Gastrocnemius medialis (tissue), 4 donors: Measurements from ENCODE around the gene TADA2A. TPM values are rescaled to one million over a fixed set of nuclear protein-coding genes. Genes with fewer than 3 reads are reported as not detected.
A peak's percentile ranks its signal among the peaks of the same experiment; 100 is the strongest.
"Not testable (repeated sequence)": the region's sequence is repeated elsewhere in the genome, so short reads cannot be mapped to it uniquely, and the experiment has no call there.

Experiments
- ATAC-seq, 2 donors: fragments of 150-250 bp; one replicate each; pipeline ENCODE4 v1.9.1; 2016
- DNase-seq, 2 donors: peaks; one replicate each; pipeline ENCODE4 v3.0.0-alpha.2; 2019
- H3K27ac ChIP-seq, 4 donors: fragments of 200-600 bp; sonication (generic); 1 replicate in 1 of 4; 2 replicates in 3 of 4; pipeline ENCODE4 v1.5.1; 2016 to 2018; ENCODE audit warnings: mild to moderate bottlenecking in 2 of 4, moderate library complexity in 1 of 4
- H3K27me3 ChIP-seq, 3 donors: fragments of 200-600 bp; sonication (generic) in 2 of 3; 1 replicate in 1 of 3; 2 replicates in 2 of 3; pipeline versions ENCODE4 v1.5.1 to v1.6.0; 2016 to 2019; ENCODE audit warnings: mild to moderate bottlenecking in 1 of 3, moderate library complexity in 1 of 3
- H3K36me3 ChIP-seq, 2 donors: fragments of 200-600 bp; sonication (generic) in 1 of 2; one replicate each; pipeline ENCODE4 v1.5.1; 2017 to 2018
- H3K4me1 ChIP-seq, 2 donors: fragments of 200-600 bp; sonication (generic) in 1 of 2; one replicate each; pipeline ENCODE4 v1.5.1; 2016 to 2017; ENCODE audit warnings: mild to moderate bottlenecking in 2 of 2
- H3K4me3 ChIP-seq, 4 donors: fragments of 200-600 bp; sonication (generic) in 3 of 4; 1 replicate in 1 of 4; 2 replicates in 3 of 4; pipeline ENCODE4 v1.5.1; 2016 to 2019; ENCODE audit warnings: mild to moderate bottlenecking in 2 of 4
- H3K9me3 ChIP-seq, 3 donors: fragments of 200-600 bp; sonication (generic) in 2 of 3; 1 replicate in 1 of 3; 2 replicates in 2 of 3; pipeline ENCODE4 v1.5.1; 2016 to 2019
- POLR2A ChIP-seq, 2 donors: fragments of 450-650 bp; IDR thresholded peaks; one replicate each; pipeline ENCODE4 v1.6.1; 2017; ENCODE audit warnings: antibody characterized with exemption in 2 of 2, mild to moderate bottlenecking in 2 of 2, moderate library complexity in 2 of 2
- in situ Hi-C, 4 donors: fragments of 200-750 bp; cut with MboI; loops; one replicate each; pipeline versions ENCODE4 v1.15.0 to v1.8.0; 2017; ENCODE audit warnings: low sequenced_read_pairs in 4 of 4
- intact Hi-C: fragments of 100-400 bp; cut with DNase I; formaldehyde crosslinking; loops from one replicate; pipeline ENCODE4 v1.15.1; 2023; ENCODE audit warnings: low total_unique reads
- total RNA-seq, 4 donors: library from RNA; depleted of rRNA; stranded (reverse); fragments of >200 nt; gene quantifications; one replicate each; pipeline versions ENCODE4 v1.1.0 to v1.2.3, GENCODE V29; 2016
- TF ChIP-seq, protein P1 (sequence below), 5 experiments: fragments of 450-650 bp in 3 of 5; fragments of 200-600 bp in 2 of 5; sonication (generic) in 2 of 5; IDR thresholded peaks in 4 of 5; conservative IDR thresholded peaks in 1 of 5; 1 replicate in 4 of 5; 2 replicates in 1 of 5; pipeline ENCODE4 v1.5.1; 2016 to 2019; ENCODE audit warnings: antibody characterized with exemption in 5 of 5, mild to moderate bottlenecking in 3 of 5, moderate library complexity in 3 of 5

Gene TADA2A
- total RNA-seq, 4 donors from 2014 or later, result 9.7 to 18.4 (median 14.8) TPM

DNA sequence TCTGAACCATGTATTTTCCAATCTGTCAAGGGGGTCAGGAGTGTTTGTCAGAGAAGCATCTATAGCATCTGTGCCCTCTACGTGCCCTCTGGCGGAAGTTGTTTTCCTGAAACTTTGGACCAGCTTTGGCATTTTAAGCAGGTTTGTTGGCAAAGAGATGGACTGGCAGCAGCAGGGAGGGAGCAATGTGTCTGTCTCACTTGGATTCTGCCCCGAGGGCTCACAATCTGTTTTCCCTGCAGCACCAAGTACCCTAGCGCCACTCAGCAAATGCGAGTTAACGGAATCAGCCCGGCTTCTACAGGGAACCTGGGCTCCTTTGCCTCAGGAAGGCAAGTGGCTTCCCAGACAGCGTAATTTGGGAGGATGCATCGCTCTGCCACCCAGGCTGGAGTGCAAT is 100.4 kb downstream of the TADA2A start:
- DNase-seq (no peak), ATAC-seq (no peak)
- intact Hi-C loops (no loop called here), in situ Hi-C loops (no loop called here)
- H3K36me3 ChIP-seq, result peaks cover 0 to 2% of the 10 kb centered on the region in 2 donors
- peaks cover under 1% of the 10 kb centered on the region in 2 donors for H3K4me1 ChIP-seq
- H3K4me3 ChIP-seq, result no peak overlapping the region
- no peaks in the 10 kb centered on the region for H3K9me3 ChIP-seq
- no peak overlapping the region for H3K27ac ChIP-seq
- H3K27me3 ChIP-seq, result no peaks in the 10 kb centered on the region
- TF ChIP-seq, protein P1, sequence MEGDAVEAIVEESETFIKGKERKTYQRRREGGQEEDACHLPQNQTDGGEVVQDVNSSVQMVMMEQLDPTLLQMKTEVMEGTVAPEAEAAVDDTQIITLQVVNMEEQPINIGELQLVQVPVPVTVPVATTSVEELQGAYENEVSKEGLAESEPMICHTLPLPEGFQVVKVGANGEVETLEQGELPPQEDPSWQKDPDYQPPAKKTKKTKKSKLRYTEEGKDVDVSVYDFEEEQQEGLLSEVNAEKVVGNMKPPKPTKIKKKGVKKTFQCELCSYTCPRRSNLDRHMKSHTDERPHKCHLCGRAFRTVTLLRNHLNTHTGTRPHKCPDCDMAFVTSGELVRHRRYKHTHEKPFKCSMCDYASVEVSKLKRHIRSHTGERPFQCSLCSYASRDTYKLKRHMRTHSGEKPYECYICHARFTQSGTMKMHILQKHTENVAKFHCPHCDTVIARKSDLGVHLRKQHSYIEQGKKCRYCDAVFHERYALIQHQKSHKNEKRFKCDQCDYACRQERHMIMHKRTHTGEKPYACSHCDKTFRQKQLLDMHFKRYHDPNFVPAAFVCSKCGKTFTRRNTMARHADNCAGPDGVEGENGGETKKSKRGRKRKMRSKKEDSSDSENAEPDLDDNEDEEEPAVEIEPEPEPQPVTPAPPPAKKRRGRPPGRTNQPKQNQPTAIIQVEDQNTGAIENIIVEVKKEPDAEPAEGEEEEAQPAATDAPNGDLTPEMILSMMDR (IDR thresholded peaks at IDR 0.05 in 4 of 5, conservative IDR thresholded peaks at IDR 0.05 in 1 of 5), result no peak
- TF ChIP-seq POLR2A (IDR thresholded peaks at IDR 0.05), result no peak

DNA sequence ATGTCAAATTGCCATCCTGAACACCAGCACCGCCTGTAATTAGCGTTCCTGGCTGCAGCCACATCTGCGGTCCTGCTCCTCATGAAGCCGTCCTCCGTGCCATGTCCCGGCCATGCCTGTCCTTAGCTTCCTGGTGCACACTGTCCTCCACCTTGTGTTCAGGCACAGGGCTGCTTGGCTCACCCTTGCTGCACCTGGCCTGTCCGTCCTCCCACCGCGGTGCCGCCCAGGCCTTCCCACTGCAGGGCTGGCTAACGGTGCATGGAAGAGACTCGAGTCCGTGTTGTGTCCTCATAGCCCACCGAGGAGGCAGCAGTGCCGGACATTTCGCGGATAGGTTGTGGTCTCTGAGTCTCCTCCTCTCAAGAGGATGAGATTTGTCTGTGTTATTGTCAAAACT is 103.4 kb downstream of the TADA2A start:
- H3K4me1 ChIP-seq, result no peaks in the 10 kb centered on the region
- intact Hi-C loops, result no loop called here
- TF ChIP-seq, protein P1 (IDR thresholded peaks at IDR 0.05 in 4 of 5, conservative IDR thresholded peaks at IDR 0.05 in 1 of 5), result no peak
- TF ChIP-seq POLR2A (IDR thresholded peaks at IDR 0.05), result no peak
- no peak overlapping the region for H3K4me3 ChIP-seq
- peaks cover 0 to 24% of the 10 kb centered on the region in 2 donors for H3K36me3 ChIP-seq
- no peaks in the 10 kb centered on the region for H3K27me3 ChIP-seq
- peak in 1 of 2 donors; percentile 30 for DNase-seq
- peak in 1 of 2 donors; percentile 21 for ATAC-seq
- H3K27ac ChIP-seq, result no peak overlapping the region
- no peaks in the 10 kb centered on the region for H3K9me3 ChIP-seq
- in situ Hi-C loops, result no loop called here

DNA sequence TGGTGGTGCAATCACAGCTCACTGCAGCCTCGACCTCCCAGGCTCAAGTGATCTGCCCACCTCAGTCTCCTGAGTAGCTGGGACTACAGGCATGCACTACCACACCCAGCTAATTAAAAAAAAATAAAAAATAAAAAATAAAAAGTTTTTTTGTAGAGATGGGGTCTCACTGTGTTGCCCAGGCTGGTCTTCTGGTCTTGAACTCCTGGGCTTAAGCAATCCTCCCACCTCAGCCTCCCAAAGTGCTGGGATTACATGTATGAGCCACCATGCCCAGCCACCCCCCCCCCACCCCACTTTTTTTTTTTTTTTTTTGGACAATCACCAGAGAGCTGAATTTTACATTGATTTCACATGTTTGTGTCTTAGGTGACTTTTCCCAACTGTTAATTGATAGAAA is 105.0 kb downstream of the TADA2A start:
- H3K9me3 ChIP-seq, H3K27me3 ChIP-seq, H3K27ac ChIP-seq, intact Hi-C loops, DNase-seq, H3K4me3 ChIP-seq, in situ Hi-C loops, H3K4me1 ChIP-seq, ATAC-seq: not testable (repeated sequence)
- H3K36me3 ChIP-seq, result peaks cover 0 to 26% of the 10 kb centered on the region in 2 donors

DNA sequence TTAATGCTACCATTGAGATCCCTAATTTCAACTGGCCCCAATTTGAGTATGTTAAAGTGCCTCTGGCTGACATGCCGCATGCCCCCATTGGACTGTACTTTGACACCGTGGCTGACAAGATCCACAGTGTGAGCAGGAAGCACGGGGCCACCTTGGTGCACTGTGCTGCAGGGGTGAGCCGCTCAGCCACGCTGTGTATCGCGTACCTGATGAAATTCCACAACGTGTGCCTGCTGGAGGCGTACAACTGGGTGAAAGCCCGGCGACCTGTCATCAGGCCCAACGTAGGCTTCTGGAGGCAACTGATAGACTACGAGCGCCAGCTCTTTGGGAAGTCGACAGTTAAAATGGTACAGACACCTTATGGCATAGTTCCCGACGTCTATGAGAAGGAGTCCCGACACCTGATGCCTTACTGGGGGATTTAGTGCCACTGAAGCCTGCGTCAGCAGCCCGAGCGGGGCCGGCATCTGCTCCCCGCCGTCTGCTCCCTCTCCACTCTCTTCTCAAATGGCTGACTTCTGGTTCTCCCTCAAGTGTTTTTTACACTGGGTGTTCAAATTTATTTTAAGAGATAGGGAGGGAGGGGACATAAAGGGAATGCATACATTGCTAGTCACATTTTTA is 105.9 kb downstream of the TADA2A start:
- H3K27me3 ChIP-seq, result no peaks in the 10 kb centered on the region
- TF ChIP-seq, protein P1 (IDR thresholded peaks at IDR 0.05 in 4 of 5, conservative IDR thresholded peaks at IDR 0.05 in 1 of 5), result no peak
- TF ChIP-seq POLR2A (IDR thresholded peaks at IDR 0.05), result no peak
- H3K4me1 ChIP-seq, result no peaks in the 10 kb centered on the region
- intact Hi-C loops (no loop called here), in situ Hi-C loops (no loop called here)
- H3K27ac ChIP-seq, result peak overlapping the region in 1 of 4 donors; percentile 6
- ATAC-seq (peak in 1 of 2 donors; percentile 41), DNase-seq (no peak)
- no peak overlapping the region for H3K4me3 ChIP-seq
- H3K9me3 ChIP-seq, result no peaks in the 10 kb centered on the region
- H3K36me3 ChIP-seq, result peaks cover 0 to 35% of the 10 kb centered on the region in 2 donors

DNA sequence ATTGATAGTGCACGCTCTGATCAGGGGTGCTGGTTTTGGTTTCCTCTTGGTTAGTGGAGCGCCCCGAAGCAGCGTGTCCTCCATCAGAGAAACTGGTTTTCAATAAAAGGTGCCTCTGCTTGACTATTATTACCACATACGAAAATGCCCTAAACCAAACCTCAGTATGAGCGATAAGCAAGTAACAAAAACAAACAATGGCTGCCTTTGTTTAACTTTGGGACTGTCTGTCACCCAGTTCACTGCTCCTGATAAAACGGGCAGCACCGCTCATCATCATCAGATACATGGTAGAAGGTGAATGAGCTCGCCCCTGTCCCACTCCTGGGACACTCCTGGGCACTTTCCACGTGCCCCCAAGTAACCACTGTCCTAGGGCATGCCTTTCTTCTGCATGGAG is 107.0 kb downstream of the TADA2A start:
- H3K27ac ChIP-seq, result no peak overlapping the region
- intact Hi-C loops, result no loop called here
- no peak overlapping the region for H3K4me3 ChIP-seq
- no peak for ATAC-seq
- H3K36me3 ChIP-seq, result peaks cover 0 to 47% of the 10 kb centered on the region in 2 donors
- in situ Hi-C loops, result no loop called here
- no peaks in the 10 kb centered on the region for H3K27me3 ChIP-seq
- H3K9me3 ChIP-seq, result no peaks in the 10 kb centered on the region
- DNase-seq, result no peak
- TF ChIP-seq POLR2A (IDR thresholded peaks at IDR 0.05), result no peak
- TF ChIP-seq, protein P1 (IDR thresholded peaks at IDR 0.05 in 4 of 5, conservative IDR thresholded peaks at IDR 0.05 in 1 of 5), result no peak
- H3K4me1 ChIP-seq, result no peaks in the 10 kb centered on the region
